Aorta (tissue), 5 donors: ENCODE data around the gene NCAM1. TPM values are rescaled to one million over a fixed set of nuclear protein-coding genes. Genes with fewer than 3 reads are reported as not detected.

ENCODE experiments used
- ATAC-seq: fragments of 200-7000 bp; cut with Tn5 transposase; one replicate; pipeline ENCODE4 v1.9.1; 2022; ENCODE audit warnings: moderate library complexity; ENCODE audit not compliant: low FRiP score
- DNase-seq, 2 donors: peaks; one replicate each; pipeline ENCODE4 v3.0.0-alpha.2; 2020
- H3K27ac ChIP-seq, 2 donors: one replicate each; pipeline ENCODE4 v1.5.1; 2013; ENCODE audit warnings: low read length in 2 of 2, mild to moderate bottlenecking in 2 of 2, moderate library complexity in 2 of 2, control low read depth in 1 of 2, inconsistent platforms in 1 of 2, low read depth in 1 of 2
- H3K27me3 ChIP-seq, 2 donors: one replicate each; pipeline ENCODE4 v1.6.1; 2013; ENCODE audit warnings: control low read depth in 1 of 2, low read length in 1 of 2, mild to moderate bottlenecking in 1 of 2, moderate library complexity in 1 of 2; ENCODE audit not compliant: insufficient read depth in 2 of 2, control insufficient read depth in 1 of 2
- H3K36me3 ChIP-seq, 2 donors: one replicate each; pipeline ENCODE4 v1.6.1; 2013; ENCODE audit warnings: control low read depth in 1 of 2, low read length in 1 of 2, mild to moderate bottlenecking in 1 of 2; ENCODE audit not compliant: insufficient read depth in 2 of 2, control insufficient read depth in 1 of 2
- H3K4me1 ChIP-seq, 2 donors: one replicate each; pipeline ENCODE4 v1.6.1; 2013; ENCODE audit warnings: low read length in 2 of 2, control low read depth in 1 of 2, mild to moderate bottlenecking in 1 of 2, moderate library complexity in 1 of 2; ENCODE audit not compliant: insufficient read depth in 2 of 2, control insufficient read depth in 1 of 2
- H3K4me3 ChIP-seq, 2 donors: one replicate each; pipeline ENCODE4 v1.5.1; 2013; ENCODE audit warnings: low read length in 2 of 2, control low read depth in 1 of 2, mild to moderate bottlenecking in 1 of 2
- H3K9me3 ChIP-seq: one replicate; pipeline ENCODE4 v1.6.1; 2013; ENCODE audit warnings: mild to moderate bottlenecking, low read length; ENCODE audit not compliant: control insufficient read depth
- WGBS, 2 donors: extraction: QIAGEN DNeasy Blood & Tissue Kit; methylation state at CpG; one replicate each; pipeline ENCODE4 v1.1.7; 2013; 5-methylcytosine and 5-hydroxymethylcytosine counted together
- intact Hi-C, 2 donors: fragments of 100-400 bp; cut with DNase I; formaldehyde crosslinking; loops; one replicate each; pipeline versions ENCODE4 v1.14.2 to v1.15.0; 2022
- polyA plus RNA-seq, 2 donors: library from polyadenylated mRNA; stranded (reverse); fragments of 200-250 nt; gene quantifications; one replicate each; pipeline ENCODE4 v1.2.3, GENCODE V29; 2013
- total RNA-seq, 2 donors: library from RNA; stranded (reverse); fragmentation: NEBNext Ultra II Directional; extraction: Animal tissue kit (Norgen Biotek cat#: 25700); gene quantifications; one replicate each; pipeline ENCODE4 v1.2.1, GENCODE V29; 2021
- donor health status: healthy with polysubstance abuse.
- donor health status: Bipolar disorder and iron deficiency.
- donor health status: DM: no; HTN: no; CAD: no.
- donor health status: DM: no; HTN: no; CAD: no.
- donor health status: DM: yes; HTN: yes; CAD: no.

The NCAM1 gene
- total and polyA plus RNA-seq, 4 donors: 1.8 to 19.4 (median 6.1) TPM

DNA sequence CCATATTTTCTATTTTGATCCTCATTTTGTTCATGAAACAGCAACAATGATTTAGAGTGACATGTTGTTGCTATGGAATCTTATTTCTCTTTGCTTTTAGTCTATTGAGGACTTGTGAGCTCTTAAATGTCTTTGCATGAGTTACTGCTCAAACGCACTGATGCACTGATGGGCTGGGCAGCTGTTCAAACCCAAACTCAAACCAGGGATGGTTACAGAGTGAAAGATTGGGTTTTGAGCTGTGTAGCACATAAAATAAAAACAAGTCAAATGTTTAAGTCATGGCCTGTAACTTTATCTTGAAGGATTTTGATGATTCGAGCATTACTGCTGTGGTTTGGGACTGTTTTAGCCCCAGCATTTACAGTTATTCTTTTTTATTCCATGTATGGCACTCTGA, 20.1 kb upstream of the NCAM1 start:
- Histone ChIP-seq H3K27me3 (no peaks in the 10 kb centered on the region), H3K4me1 (no peaks in the 10 kb centered on the region), H3K27ac (no peak overlapping the region), H3K9me3 (no peaks in the 10 kb centered on the region), H3K4me3 (no peak overlapping the region), H3K36me3 (no peaks in the 10 kb centered on the region)
- intact Hi-C loops: no loop called here
- 51 to 62% methylated on average over 2 of the region's 2 CpGs for WGBS, 2 donors
- no peak for DNase-seq
- ATAC-seq: no peak

DNA sequence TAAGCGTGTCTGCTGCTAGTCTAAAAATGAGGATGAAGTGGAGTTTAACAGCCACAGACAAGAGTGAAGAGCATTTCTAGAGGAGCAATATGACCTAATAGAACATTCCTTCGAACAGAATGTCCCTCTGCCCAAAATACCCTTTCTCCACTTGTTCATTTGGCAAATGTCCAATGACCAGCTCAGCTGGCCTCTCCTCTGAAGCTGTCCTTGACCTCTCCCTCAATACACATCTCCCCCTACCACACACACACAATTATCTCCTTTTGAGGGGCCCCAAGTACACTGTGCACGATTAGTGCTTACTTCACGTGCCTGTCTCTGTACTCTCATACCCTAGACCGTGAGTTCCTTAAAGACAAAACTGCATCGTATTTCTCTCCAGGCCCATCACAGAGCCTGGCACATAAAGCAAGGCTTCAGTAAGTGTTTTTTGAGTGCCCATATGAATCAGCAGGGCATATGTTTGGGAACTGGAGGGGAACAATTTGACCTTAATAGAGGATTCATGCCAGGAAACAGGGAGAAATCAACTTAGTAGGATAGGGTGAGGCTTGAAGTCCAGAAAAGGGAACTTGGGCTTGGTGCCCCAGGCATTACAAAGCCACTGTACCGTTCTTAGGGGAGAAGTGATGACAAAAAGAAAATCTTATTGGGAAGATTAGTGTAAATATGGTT, 18.1 kb upstream of the NCAM1 start:
- DNase-seq (no peak), ATAC-seq (no peak)
- no peaks in the 10 kb centered on the region for H3K9me3 ChIP-seq
- no peak overlapping the region for H3K4me3 ChIP-seq
- 58 to 72% methylated on average over 7 of the region's 7 CpGs for WGBS, 2 donors
- no peaks in the 10 kb centered on the region for H3K4me1 ChIP-seq
- intact Hi-C loops: no loop called here
- no peak overlapping the region for H3K27ac ChIP-seq
- no peaks in the 10 kb centered on the region for H3K36me3 ChIP-seq
- H3K27me3 ChIP-seq: no peaks in the 10 kb centered on the region

DNA sequence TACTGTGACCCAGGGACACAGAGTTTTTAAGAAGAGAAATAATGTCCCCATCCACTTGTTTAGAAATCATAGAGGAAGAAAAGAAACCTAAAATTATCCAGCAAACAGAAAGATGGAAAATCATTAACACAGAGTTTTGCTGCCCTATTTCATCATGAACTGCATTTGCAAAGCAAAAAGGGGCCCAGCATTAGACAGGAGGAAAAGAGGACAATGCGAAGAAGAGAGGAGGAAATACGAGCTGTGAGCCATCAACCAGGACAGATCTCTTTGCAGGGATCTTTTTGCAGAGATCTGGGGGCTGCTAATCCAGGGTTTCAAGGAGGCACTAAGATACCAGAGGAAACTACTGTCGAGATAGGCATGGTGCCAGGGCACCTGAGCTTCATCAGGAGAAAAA, 14.4 kb upstream of the NCAM1 start:
- 70 to 79% methylated on average over 3 of the region's 3 CpGs for WGBS, 2 donors
- ATAC-seq (no peak), DNase-seq (no peak)
- intact Hi-C loops: no loop called here
- Histone ChIP-seq H3K4me1 (no peaks in the 10 kb centered on the region), H3K9me3 (no peaks in the 10 kb centered on the region), H3K36me3 (no peaks in the 10 kb centered on the region), H3K27ac (no peak overlapping the region), H3K27me3 (peaks cover 0 to 2% of the 10 kb centered on the region in 2 donors), H3K4me3 (no peak overlapping the region)

GRCh38 chr11:112949781-112950575, 11.2 kb upstream of the NCAM1 start:
- H3K36me3 ChIP-seq: no peaks in the 10 kb centered on the region
- no peaks in the 10 kb centered on the region for H3K4me1 ChIP-seq
- intact Hi-C loops: no loop called here
- no peaks in the 10 kb centered on the region for H3K9me3 ChIP-seq
- ATAC-seq (no peak), DNase-seq (no peak)
- 51 to 58% methylated on average over 6 of the region's 6 CpGs for WGBS, 2 donors
- H3K27ac ChIP-seq: no peak overlapping the region
- H3K27me3 ChIP-seq: peaks cover 0 to 2% of the 10 kb centered on the region in 2 donors
- no peak overlapping the region for H3K4me3 ChIP-seq

- intact Hi-C loops: no loop called here
- no peak overlapping the region for H3K4me3 ChIP-seq
- ATAC-seq: no peak
- no peaks in the 10 kb centered on the region for H3K9me3 ChIP-seq
- DNase-seq: no peak
- H3K36me3 ChIP-seq: no peaks in the 10 kb centered on the region
- WGBS, 2 donors: 29 to 42% methylated on average over 4 of the region's 4 CpGs
- H3K27me3 ChIP-seq: no peaks in the 10 kb centered on the region
- H3K4me1 ChIP-seq: no peaks in the 10 kb centered on the region
- H3K27ac ChIP-seq: no peak overlapping the region
These were observed 2.5 kb upstream of the NCAM1 start for GRCh38 chr11:112958670-112959069.

- H3K36me3 ChIP-seq: no peaks in the 10 kb centered on the region
- H3K9me3 ChIP-seq: no peaks in the 10 kb centered on the region
- no peak overlapping the region for H3K27ac ChIP-seq
- no peaks in the 10 kb centered on the region for H3K4me1 ChIP-seq
- H3K4me3 ChIP-seq: peak overlapping the region; percentile 58 to 72
- intact Hi-C loops: loop anchor here (10.0 kb wide), 3 partner anchors 167 to 667 kb away; no protein-coding TSS in a partner anchor
- ATAC-seq: peak; percentile 53
- DNase-seq: peak; percentile 46 to 81
- no peaks in the 10 kb centered on the region for H3K27me3 ChIP-seq
- 0% methylated on average over 76 to 82 of the region's 82 CpGs for WGBS, 2 donors
These were observed 745 bp downstream of the NCAM1 start for GRCh38 chr11:112961751-112962578.

GRCh38 chr11:112962579-112963367, 1.6 kb downstream of the NCAM1 start:
- Histone ChIP-seq H3K36me3 (no peaks in the 10 kb centered on the region), H3K4me1 (no peaks in the 10 kb centered on the region), H3K9me3 (no peaks in the 10 kb centered on the region), H3K27me3 (no peaks in the 10 kb centered on the region), H3K4me3 (peak overlapping the region; percentile 58 to 72), H3K27ac (no peak overlapping the region)
- WGBS, 2 donors: 1% methylated on average over 53 to 67 of the region's 67 CpGs
- ATAC-seq (peak; percentile 78), DNase-seq (peak; percentile 63 to 86)
- intact Hi-C loops: loop anchor here (10.0 kb wide), 3 partner anchors 168 to 668 kb away; no protein-coding TSS in a partner anchor
